ENCODE data around the gene CEP68.
"Not testable (repeated sequence)": the region's sequence is repeated elsewhere in the genome, so short reads cannot be mapped to it uniquely, and the experiment has no call there.

Gene CEP68

GRCh38 chr2:65056215-65057053, at the start of gene CEP68:
CEP68 (plus strand) TSS chr2:65056416; CDS start chr2:65069445, 13,029 bp downstream.
- peak; percentile 93 for DNase-seq

- DNase-seq: no peak
Observed at GRCh38 chr2:65013776-65014175, 42.4 kb upstream of the CEP68 start.

GRCh38 chr2:65015731-65016130, 40.5 kb upstream of the CEP68 start:
- no peak for DNase-seq

GRCh38 chr2:65016789-65017188, 39.4 kb upstream of the CEP68 start:
- no peak for DNase-seq

GRCh38 chr2:65017335-65017734, 38.9 kb upstream of the CEP68 start:
- no peak for DNase-seq

- DNase-seq: no peak
Observed at GRCh38 chr2:65018141-65018582, 38.1 kb upstream of the CEP68 start.

- no peak for DNase-seq
Observed at GRCh38 chr2:65019010-65019409, 37.2 kb upstream of the CEP68 start.

GRCh38 chr2:65019675-65020195, 36.5 kb upstream of the CEP68 start:
- no peak for DNase-seq

- DNase-seq: not testable (repeated sequence)
Observed at GRCh38 chr2:65020251-65020650, 36.0 kb upstream of the CEP68 start.

- no peak for DNase-seq
Observed at GRCh38 chr2:65020943-65021528, 35.2 kb upstream of the CEP68 start.

- no peak for DNase-seq
Observed at GRCh38 chr2:65021709-65022108, 34.5 kb upstream of the CEP68 start.

- DNase-seq: no peak
Observed at GRCh38 chr2:65022189-65022588, 34.0 kb upstream of the CEP68 start.

GRCh38 chr2:65023742-65024141, 32.5 kb upstream of the CEP68 start:
- no peak for DNase-seq

- DNase-seq: no peak
Observed at GRCh38 chr2:65024149-65024829, 31.9 kb upstream of the CEP68 start.

- no peak for DNase-seq
Observed at GRCh38 chr2:65025453-65026123, 30.6 kb upstream of the CEP68 start.

GRCh38 chr2:65026154-65026553, 30.1 kb upstream of the CEP68 start:
- DNase-seq: no peak

GRCh38 chr2:65026704-65027464, 29.3 kb upstream of the CEP68 start:
- no peak for DNase-seq

GRCh38 chr2:65027616-65028244, 28.5 kb upstream of the CEP68 start:
- no peak for DNase-seq

GRCh38 chr2:65030476-65031332, 25.5 kb upstream of the CEP68 start:
- DNase-seq: no peak

- DNase-seq: no peak
Observed at GRCh38 chr2:65031341-65032018, 24.7 kb upstream of the CEP68 start.

All from NCI-H1092 (cell line).